Left ventricle myocardium inferior (tissue), 1 donor: ENCODE measurements around the gene GHRL. TPM values are rescaled to one million over a fixed set of nuclear protein-coding genes. Genes with fewer than 3 reads are reported as not detected.
"Not testable (repeated sequence)": the region's sequence is repeated elsewhere in the genome, so short reads cannot be mapped to it uniquely, and the experiment has no call there.

ENCODE experiments used
- DNase-seq: peaks from one replicate; pipeline ENCODE4 v3.0.0-alpha.2; 2020
- H3K27ac ChIP-seq: fragments of 200-600 bp; replicated peaks from 2 replicates; pipeline ENCODE4 v1.8.0; 2021
- H3K27me3 ChIP-seq: fragments of 200-600 bp; 2 replicates; pipeline ENCODE4 v1.8.0; 2021; ENCODE audit warnings: low read depth
- H3K36me3 ChIP-seq: fragments of 200-600 bp; 2 replicates; pipeline ENCODE4 v1.8.0; 2021
- H3K4me1 ChIP-seq: fragments of 200-600 bp; 2 replicates; pipeline ENCODE4 v1.8.0; 2021
- H3K4me3 ChIP-seq: fragments of 200-600 bp; 2 replicates; pipeline ENCODE4 v1.8.0; 2021; ENCODE audit warnings: mild to moderate bottlenecking, moderate library complexity
- H3K9me3 ChIP-seq: fragments of 200-600 bp; replicated peaks from 2 replicates; pipeline ENCODE4 v1.8.0; 2021
- CTCF ChIP-seq: fragments of 200-600 bp; IDR thresholded peaks from 2 replicates; pipeline ENCODE4 v1.8.0; 2021; ENCODE audit warnings: antibody characterized with exemption, mild to moderate bottlenecking, borderline replicate concordance
- intact Hi-C: fragments of 100-400 bp; cut with micrococcal nuclease; formaldehyde crosslinking; loops from one replicate; pipeline ENCODE4 v1.11.0; 2022
- total RNA-seq: library from RNA; stranded (reverse); fragmentation: NEBNext Ultra II Directional; extraction: Animal tissue kit (Norgen Biotek cat#: 25700); gene quantifications from one replicate; pipeline ENCODE4 v1.2.1, GENCODE V29; 2021
- donor health status: DM: no; HTN: yes; CAD: no; lungs with severe emphysema.

GHRL gene
- total RNA-seq, 1 donor from 2014 or later: 0.25 TPM

GRCh38 chr3:10304905-10305304 is 12.2 kb upstream of the GHRL start:
- no peak for DNase-seq
- Histone ChIP-seq H3K4me1 (peaks cover 12% of the 10 kb centered on the region), H3K27ac (no peak overlapping the region), H3K4me3 (no peak overlapping the region), H3K36me3 (peaks cover 93% of the 10 kb centered on the region), H3K9me3 (no peaks in the 10 kb centered on the region), H3K27me3 (no peaks in the 10 kb centered on the region)
- no peak for TF ChIP-seq CTCF
- intact Hi-C loops: no loop called here

GRCh38 chr3:10303785-10304184 is 11.0 kb upstream of the GHRL start:
- Histone ChIP-seq H3K27me3 (no peaks in the 10 kb centered on the region), H3K36me3 (peaks cover 93% of the 10 kb centered on the region), H3K9me3 (no peaks in the 10 kb centered on the region), H3K27ac (no peak overlapping the region), H3K4me3 (no peak overlapping the region), H3K4me1 (peaks cover 5% of the 10 kb centered on the region)
- intact Hi-C loops: no loop called here
- no peak for DNase-seq
- no peak for TF ChIP-seq CTCF

GRCh38 chr3:10303105-10303504 is 10.4 kb upstream of the GHRL start:
- intact Hi-C loops: no loop called here
- Histone ChIP-seq H3K27me3 (no peaks in the 10 kb centered on the region), H3K4me1 (peaks cover 4% of the 10 kb centered on the region)

GRCh38 chr3:10300087-10300486 is 7.3 kb upstream of the GHRL start:
- Histone ChIP-seq H3K9me3 (no peaks in the 10 kb centered on the region), H3K27me3 (no peaks in the 10 kb centered on the region), H3K4me1 (peaks cover 4% of the 10 kb centered on the region), H3K27ac (no peak overlapping the region), H3K36me3 (peaks cover 81% of the 10 kb centered on the region), H3K4me3 (no peak overlapping the region)
- intact Hi-C loops: no loop called here
- TF ChIP-seq CTCF: no peak
- no peak for DNase-seq

More at GRCh38 chr3:10303105-10303504, 10.4 kb upstream of the GHRL start:
- Histone ChIP-seq H3K27ac (no peak overlapping the region), H3K4me3 (no peak overlapping the region), H3K36me3 (peaks cover 94% of the 10 kb centered on the region), H3K9me3 (no peaks in the 10 kb centered on the region)
- no peak for TF ChIP-seq CTCF
- DNase-seq: no peak

DNA sequence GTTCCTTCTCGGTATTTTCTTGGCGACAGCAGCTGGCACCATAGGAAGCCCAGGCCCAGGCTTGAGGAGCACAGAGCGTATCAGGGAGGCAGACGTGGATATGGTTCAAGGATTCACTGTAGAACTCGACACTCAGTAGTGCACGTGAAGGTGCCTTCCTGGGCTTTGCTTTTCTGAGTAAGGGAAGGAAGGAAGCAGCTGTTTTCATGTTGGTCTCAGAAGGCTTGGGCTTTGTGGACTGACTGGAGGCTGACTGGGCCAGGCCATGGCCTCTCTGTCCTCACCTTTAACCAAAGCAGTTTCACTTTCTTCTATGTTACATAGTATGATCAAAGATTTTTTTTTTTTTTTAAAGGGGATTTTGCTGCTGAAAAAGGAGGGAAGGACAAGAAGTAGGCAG is 6.9 kb upstream of the GHRL start:
- no peaks in the 10 kb centered on the region for H3K9me3 ChIP-seq
- intact Hi-C loops: no loop called here
- H3K27me3 ChIP-seq: no peaks in the 10 kb centered on the region
- peaks cover 77% of the 10 kb centered on the region for H3K36me3 ChIP-seq
- H3K4me1 ChIP-seq: peaks cover 4% of the 10 kb centered on the region
- H3K4me3 ChIP-seq: no peak overlapping the region
- no peak for TF ChIP-seq CTCF
- DNase-seq: no peak
- H3K27ac ChIP-seq: no peak overlapping the region

GRCh38 chr3:10299175-10299574 is 6.4 kb upstream of the GHRL start:
- TF ChIP-seq CTCF: no peak
- DNase-seq: no peak
- intact Hi-C loops: no loop called here
- H3K9me3 ChIP-seq: no peaks in the 10 kb centered on the region
- peaks cover 4% of the 10 kb centered on the region for H3K4me1 ChIP-seq
- peaks cover 72% of the 10 kb centered on the region for H3K36me3 ChIP-seq
- no peaks in the 10 kb centered on the region for H3K27me3 ChIP-seq
- H3K4me3 ChIP-seq: no peak overlapping the region
- no peak overlapping the region for H3K27ac ChIP-seq

DNA sequence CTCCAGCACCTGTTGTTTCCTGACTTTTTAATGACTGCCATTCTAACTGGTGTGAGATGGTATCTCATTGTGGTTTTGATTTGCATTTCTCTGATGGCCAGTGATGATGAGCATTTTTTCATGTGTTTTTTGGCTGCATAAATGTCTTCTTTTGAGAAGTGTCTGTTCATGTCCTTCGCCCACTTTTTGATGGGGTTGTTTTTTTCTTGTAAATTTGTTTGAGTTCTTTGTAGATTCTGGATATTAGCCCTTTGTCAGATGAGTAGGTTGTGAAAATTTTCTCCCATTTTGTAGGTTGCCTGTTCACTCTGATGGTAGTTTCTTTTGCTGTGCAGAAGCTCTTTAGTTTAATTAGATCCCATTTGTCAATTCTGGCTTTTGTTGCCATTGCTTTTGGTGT is 5.3 kb upstream of the GHRL start:
- H3K9me3 ChIP-seq, DNase-seq, H3K27me3 ChIP-seq, intact Hi-C loops, H3K4me1 ChIP-seq, H3K27ac ChIP-seq, H3K4me3 ChIP-seq: not testable (repeated sequence)
- peaks cover 68% of the 10 kb centered on the region for H3K36me3 ChIP-seq
